GM23338 (cell line): ENCODE results near the gene ETFB. TPM values are rescaled to one million over a fixed set of nuclear protein-coding genes. Genes with fewer than 3 reads are reported as not detected.

Experiments
- polyA plus RNA-seq: library from polyadenylated mRNA; unstranded; fragments of >200 nt; fragmentation: Nextera tagmentation; extraction: Ambion mirVana; gene quantifications from 2 replicates; pipeline ENCODE4 v1.2.1, GENCODE V29; 2016
- total RNA-seq: library from RNA; depleted of rRNA; stranded (reverse); fragments of >200 nt; shearing (Covaris generic); gene quantifications from 2 replicates; pipeline ENCODE4 v1.2.3, GENCODE V29; 2014
- TF ChIP-seq, protein P1 (sequence below), 2 experiments: fragments of 200-600 bp in 1 of 2; sonication (generic) in 1 of 2; conservative IDR thresholded peaks; 2 replicates each; pipeline versions ENCODE4 v1.5.1 to v1.6.1; 2016 to 2017; ENCODE audit warnings: antibody characterized with exemption in 2 of 2, low read depth in 2 of 2, mild to moderate bottlenecking in 2 of 2, moderate library complexity in 1 of 2
- TF ChIP-seq, protein P2 (sequence below): IDR thresholded peaks from 2 replicates; pipeline ENCODE4 v1.6.1; 2016; ENCODE audit warnings: antibody characterized with exemption
- TF ChIP-seq, protein P3 (sequence below): fragments of 250-450 bp; sonication (Bioruptor Pico); IDR thresholded peaks from 2 replicates; pipeline ENCODE4 v1.5.0; 2020; ENCODE audit warnings: mild to moderate bottlenecking, moderate library complexity

Gene ETFB
- total and polyA plus RNA-seq, 2 experiments from 2014 or later, result 37.3 to 63.4 TPM

DNA sequence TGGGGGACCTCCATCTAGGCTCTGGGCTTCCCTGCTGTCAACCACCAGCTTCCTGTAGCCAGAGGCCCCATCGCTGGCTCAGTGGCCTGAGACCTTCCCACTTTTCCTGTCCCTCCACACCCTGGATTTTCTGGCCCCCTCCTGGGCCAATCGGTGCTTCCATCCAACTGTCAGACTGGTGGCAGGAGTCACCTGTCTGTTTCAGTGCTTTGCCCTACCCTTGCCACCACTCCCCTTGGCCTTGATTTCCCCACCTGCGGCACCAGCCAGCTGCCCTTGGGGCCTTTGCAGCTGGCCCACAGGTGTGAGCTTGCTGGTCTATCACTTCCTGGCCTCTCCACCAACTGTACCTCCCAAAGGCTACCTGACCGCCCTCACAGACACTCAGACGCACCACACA, 36.8 kb downstream of the ETFB start (continued):
- TF ChIP-seq, protein P1, sequence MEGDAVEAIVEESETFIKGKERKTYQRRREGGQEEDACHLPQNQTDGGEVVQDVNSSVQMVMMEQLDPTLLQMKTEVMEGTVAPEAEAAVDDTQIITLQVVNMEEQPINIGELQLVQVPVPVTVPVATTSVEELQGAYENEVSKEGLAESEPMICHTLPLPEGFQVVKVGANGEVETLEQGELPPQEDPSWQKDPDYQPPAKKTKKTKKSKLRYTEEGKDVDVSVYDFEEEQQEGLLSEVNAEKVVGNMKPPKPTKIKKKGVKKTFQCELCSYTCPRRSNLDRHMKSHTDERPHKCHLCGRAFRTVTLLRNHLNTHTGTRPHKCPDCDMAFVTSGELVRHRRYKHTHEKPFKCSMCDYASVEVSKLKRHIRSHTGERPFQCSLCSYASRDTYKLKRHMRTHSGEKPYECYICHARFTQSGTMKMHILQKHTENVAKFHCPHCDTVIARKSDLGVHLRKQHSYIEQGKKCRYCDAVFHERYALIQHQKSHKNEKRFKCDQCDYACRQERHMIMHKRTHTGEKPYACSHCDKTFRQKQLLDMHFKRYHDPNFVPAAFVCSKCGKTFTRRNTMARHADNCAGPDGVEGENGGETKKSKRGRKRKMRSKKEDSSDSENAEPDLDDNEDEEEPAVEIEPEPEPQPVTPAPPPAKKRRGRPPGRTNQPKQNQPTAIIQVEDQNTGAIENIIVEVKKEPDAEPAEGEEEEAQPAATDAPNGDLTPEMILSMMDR (conservative IDR thresholded peaks at IDR 0.05; ENCODE audit: low read depth in 2 of 2), result no peak
- TF ChIP-seq, protein P2, sequence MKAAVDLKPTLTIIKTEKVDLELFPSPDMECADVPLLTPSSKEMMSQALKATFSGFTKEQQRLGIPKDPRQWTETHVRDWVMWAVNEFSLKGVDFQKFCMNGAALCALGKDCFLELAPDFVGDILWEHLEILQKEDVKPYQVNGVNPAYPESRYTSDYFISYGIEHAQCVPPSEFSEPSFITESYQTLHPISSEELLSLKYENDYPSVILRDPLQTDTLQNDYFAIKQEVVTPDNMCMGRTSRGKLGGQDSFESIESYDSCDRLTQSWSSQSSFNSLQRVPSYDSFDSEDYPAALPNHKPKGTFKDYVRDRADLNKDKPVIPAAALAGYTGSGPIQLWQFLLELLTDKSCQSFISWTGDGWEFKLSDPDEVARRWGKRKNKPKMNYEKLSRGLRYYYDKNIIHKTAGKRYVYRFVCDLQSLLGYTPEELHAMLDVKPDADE, result no peak
- TF ChIP-seq, protein P3, sequence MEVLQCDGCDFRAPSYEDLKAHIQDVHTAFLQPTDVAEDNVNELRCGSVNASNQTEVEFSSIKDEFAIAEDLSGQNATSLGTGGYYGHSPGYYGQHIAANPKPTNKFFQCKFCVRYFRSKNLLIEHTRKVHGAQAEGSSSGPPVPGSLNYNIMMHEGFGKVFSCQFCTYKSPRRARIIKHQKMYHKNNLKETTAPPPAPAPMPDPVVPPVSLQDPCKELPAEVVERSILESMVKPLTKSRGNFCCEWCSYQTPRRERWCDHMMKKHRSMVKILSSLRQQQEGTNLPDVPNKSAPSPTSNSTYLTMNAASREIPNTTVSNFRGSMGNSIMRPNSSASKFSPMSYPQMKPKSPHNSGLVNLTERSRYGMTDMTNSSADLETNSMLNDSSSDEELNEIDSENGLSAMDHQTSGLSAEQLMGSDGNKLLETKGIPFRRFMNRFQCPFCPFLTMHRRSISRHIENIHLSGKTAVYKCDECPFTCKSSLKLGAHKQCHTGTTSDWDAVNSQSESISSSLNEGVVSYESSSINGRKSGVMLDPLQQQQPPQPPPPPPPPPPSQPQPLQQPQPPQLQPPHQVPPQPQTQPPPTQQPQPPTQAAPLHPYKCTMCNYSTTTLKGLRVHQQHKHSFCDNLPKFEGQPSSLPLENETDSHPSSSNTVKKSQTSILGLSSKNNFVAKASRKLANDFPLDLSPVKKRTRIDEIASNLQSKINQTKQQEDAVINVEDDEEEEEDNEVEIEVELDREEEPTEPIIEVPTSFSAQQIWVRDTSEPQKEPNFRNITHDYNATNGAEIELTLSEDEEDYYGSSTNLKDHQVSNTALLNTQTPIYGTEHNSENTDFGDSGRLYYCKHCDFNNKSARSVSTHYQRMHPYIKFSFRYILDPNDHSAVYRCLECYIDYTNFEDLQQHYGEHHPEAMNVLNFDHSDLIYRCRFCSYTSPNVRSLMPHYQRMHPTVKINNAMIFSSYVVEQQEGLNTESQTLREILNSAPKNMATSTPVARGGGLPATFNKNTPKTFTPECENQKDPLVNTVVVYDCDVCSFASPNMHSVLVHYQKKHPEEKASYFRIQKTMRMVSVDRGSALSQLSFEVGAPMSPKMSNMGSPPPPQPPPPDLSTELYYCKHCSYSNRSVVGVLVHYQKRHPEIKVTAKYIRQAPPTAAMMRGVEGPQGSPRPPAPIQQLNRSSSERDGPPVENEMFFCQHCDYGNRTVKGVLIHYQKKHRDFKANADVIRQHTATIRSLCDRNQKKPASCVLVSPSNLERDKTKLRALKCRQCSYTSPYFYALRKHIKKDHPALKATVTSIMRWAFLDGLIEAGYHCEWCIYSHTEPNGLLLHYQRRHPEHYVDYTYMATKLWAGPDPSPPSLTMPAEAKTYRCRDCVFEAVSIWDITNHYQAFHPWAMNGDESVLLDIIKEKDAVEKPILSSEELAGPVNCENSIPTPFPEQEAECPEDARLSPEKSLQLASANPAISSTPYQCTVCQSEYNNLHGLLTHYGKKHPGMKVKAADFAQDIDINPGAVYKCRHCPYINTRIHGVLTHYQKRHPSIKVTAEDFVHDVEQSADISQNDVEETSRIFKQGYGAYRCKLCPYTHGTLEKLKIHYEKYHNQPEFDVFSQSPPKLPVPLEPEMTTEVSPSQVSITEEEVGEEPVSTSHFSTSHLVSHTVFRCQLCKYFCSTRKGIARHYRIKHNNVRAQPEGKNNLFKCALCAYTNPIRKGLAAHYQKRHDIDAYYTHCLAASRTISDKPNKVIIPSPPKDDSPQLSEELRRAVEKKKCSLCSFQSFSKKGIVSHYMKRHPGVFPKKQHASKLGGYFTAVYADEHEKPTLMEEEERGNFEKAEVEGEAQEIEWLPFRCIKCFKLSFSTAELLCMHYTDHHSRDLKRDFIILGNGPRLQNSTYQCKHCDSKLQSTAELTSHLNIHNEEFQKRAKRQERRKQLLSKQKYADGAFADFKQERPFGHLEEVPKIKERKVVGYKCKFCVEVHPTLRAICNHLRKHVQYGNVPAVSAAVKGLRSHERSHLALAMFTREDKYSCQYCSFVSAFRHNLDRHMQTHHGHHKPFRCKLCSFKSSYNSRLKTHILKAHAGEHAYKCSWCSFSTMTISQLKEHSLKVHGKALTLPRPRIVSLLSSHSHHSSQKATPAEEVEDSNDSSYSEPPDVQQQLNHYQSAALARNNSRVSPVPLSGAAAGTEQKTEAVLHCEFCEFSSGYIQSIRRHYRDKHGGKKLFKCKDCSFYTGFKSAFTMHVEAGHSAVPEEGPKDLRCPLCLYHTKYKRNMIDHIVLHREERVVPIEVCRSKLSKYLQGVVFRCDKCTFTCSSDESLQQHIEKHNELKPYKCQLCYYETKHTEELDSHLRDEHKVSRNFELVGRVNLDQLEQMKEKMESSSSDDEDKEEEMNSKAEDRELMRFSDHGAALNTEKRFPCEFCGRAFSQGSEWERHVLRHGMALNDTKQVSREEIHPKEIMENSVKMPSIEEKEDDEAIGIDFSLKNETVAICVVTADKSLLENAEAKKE (CRISPR knock-in tag), result no peak
